AG09309 (cell line): ENCODE data around the gene DERA.

Source experiments
- DNase-seq: peaks from one replicate; pipeline ENCODE4 v3.0.0-alpha.2; 2010; ENCODE audit warnings: low read depth
- H3K4me3 ChIP-seq: 2 replicates; pipeline ENCODE4 v1.5.1; 2011; ENCODE audit warnings: mild to moderate bottlenecking, low read depth, low read length, moderate library complexity; ENCODE audit not compliant: control insufficient read depth
- TF ChIP-seq, protein P1 (sequence below): IDR thresholded peaks from 2 replicates; pipeline ENCODE4 v1.5.1; 2011; ENCODE audit warnings: mild to moderate bottlenecking, low read depth, low read length, inconsistent platforms; ENCODE audit not compliant: insufficient read depth, control insufficient read depth; ENCODE audit errors: missing control alignments

Gene DERA

DNA sequence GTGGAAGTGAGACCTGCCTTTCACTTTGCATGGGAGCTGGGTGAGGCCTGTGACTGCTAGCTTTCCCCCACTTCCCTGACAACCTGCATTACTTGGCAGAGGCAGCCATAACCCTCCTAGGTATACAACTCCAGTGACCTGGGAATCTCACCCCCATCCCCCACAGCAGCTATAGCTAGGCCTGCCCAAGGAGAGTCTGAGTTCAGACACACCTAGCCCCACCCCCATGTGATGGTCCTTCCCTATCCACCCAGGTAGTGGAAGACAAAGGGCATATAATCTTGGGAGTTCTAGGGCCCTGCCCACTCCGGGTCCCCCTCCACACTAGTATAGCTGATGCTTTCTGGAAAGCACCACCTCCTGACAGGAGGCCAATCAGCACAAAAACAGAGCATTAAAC lies 35.3 kb upstream of the DERA start:
- TF ChIP-seq, protein P1, sequence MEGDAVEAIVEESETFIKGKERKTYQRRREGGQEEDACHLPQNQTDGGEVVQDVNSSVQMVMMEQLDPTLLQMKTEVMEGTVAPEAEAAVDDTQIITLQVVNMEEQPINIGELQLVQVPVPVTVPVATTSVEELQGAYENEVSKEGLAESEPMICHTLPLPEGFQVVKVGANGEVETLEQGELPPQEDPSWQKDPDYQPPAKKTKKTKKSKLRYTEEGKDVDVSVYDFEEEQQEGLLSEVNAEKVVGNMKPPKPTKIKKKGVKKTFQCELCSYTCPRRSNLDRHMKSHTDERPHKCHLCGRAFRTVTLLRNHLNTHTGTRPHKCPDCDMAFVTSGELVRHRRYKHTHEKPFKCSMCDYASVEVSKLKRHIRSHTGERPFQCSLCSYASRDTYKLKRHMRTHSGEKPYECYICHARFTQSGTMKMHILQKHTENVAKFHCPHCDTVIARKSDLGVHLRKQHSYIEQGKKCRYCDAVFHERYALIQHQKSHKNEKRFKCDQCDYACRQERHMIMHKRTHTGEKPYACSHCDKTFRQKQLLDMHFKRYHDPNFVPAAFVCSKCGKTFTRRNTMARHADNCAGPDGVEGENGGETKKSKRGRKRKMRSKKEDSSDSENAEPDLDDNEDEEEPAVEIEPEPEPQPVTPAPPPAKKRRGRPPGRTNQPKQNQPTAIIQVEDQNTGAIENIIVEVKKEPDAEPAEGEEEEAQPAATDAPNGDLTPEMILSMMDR: no peak
- H3K4me3 ChIP-seq: no peak overlapping the region
- no peak for DNase-seq

- TF ChIP-seq, protein P1: no peak
These were observed 31.7 kb upstream of the DERA start for GRCh38 chr12:15879413-15879812.

DNA sequence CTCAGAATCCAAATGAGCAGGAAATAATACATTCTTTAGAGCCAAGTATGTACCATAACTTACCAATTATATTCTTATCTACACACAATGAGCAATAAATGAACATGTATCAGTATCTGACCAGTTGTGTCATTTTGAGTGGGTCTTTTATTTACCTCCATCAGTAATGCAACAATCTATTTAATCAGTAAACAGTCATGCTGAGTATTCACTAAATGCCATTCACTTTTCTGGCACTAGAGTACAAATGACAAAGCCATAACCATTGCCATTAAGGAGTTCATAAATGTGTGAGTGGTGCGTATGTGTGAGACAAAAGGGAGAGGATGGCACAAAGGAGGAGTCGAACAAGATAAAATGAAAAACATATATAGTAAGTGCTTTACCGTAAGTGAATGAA lies 30.4 kb upstream of the DERA start:
- no peak for DNase-seq
- no peak overlapping the region for H3K4me3 ChIP-seq
- TF ChIP-seq, protein P1: no peak

More at GRCh38 chr12:15879413-15879812, 31.7 kb upstream of the DERA start:
- no peak overlapping the region for H3K4me3 ChIP-seq
- no peak for DNase-seq

GRCh38 chr12:15882118-15882971 lies 28.8 kb upstream of the DERA start, which contains the start of gene STRAP:
Gene STRAP (plus strand): TSS chr12:15882387. CDS start chr12:15882708, 321 bp downstream.
- peak within 1 kb of the TSS; percentile 98 for H3K4me3 ChIP-seq
- TF ChIP-seq, protein P1: no peak
- DNase-seq: peak; percentile 87

GRCh38 chr12:15883536-15883935 lies 27.6 kb upstream of the DERA start:
- peak overlapping the region; percentile 98 for H3K4me3 ChIP-seq
- TF ChIP-seq, protein P1: no peak
- no peak for DNase-seq

DNA sequence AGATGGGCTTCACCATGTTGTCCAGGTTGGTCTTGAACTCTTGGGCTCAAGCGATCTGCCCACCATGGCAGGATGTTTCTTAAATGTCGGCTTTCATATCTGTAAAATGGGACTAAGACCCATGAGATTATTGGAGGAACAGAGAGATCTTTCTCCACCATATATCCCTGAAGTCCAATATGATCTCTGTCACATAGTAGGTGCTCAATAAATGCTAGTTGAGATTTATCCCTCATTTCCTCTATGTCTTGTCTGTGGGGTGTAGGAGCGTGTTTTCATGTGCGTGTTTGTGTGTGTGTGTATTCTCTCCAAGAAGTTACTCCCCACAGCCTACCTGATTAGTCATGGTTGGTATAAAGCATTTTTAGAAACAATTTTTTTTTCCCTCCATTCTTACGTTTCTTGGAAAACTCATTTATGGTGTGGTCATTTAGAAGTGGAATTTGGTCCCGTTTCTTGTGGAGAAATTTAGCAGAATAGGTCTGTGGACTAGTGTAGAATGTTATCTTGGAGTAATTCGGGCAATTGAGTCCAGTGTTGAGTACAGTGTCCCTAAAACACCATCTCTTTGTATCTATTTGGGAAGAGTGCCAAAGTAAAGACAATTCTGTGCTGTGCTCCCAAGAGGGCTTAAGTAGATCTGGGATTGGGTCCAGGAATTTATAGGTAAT lies 24.6 kb upstream of the DERA start:
- DNase-seq: no peak
- TF ChIP-seq, protein P1: no peak
- H3K4me3 ChIP-seq: no peak overlapping the region
